H9 (cell line): ENCODE results near the gene ISG20L2. TPM values are rescaled to one million over a fixed set of nuclear protein-coding genes. Genes with fewer than 3 reads are reported as not detected.

ENCODE experiments used
- DNase-seq: peaks from one replicate; pipeline ENCODE4 v3.0.0-alpha.2; 2017
- H2AFZ ChIP-seq: one replicate; pipeline ENCODE4 v1.6.1; 2013; ENCODE audit warnings: mild to moderate bottlenecking, low read length, control low read depth, moderate library complexity
- H2AK5ac ChIP-seq: 2 replicates; pipeline ENCODE4 v1.6.1; 2013; ENCODE audit warnings: low read length, control low read depth, mixed read lengths; ENCODE audit not compliant: insufficient read length
- H2BK120ac ChIP-seq: one replicate; pipeline ENCODE4 v1.6.1; 2013; ENCODE audit warnings: low read depth, mild to moderate bottlenecking, low read length, control low read depth, inconsistent platforms; ENCODE audit not compliant: poor library complexity, severe bottlenecking
- H2BK12ac ChIP-seq: 2 replicates; pipeline ENCODE4 v1.6.1; 2013; ENCODE audit warnings: low read length, control low read depth, mixed read lengths, low read depth; ENCODE audit not compliant: insufficient read length
- H2BK15ac ChIP-seq: 2 replicates; pipeline ENCODE4 v1.6.1; 2013; ENCODE audit warnings: low read depth, low read length, control low read depth
- H2BK20ac ChIP-seq: one replicate; pipeline ENCODE4 v1.6.1; 2013; ENCODE audit warnings: low read depth, mild to moderate bottlenecking, low read length, control low read depth, inconsistent platforms; ENCODE audit not compliant: poor library complexity, severe bottlenecking
- H2BK5ac ChIP-seq: 2 replicates; pipeline ENCODE4 v1.6.1; 2013; ENCODE audit warnings: low read length, control low read depth, mixed read lengths; ENCODE audit not compliant: insufficient read length
- H3K14ac ChIP-seq: 2 replicates; pipeline ENCODE4 v1.6.1; 2013; ENCODE audit warnings: low read length, control low read depth; ENCODE audit not compliant: insufficient read depth
- H3K18ac ChIP-seq: 2 replicates; pipeline ENCODE4 v1.6.1; 2013; ENCODE audit warnings: low read depth, mild to moderate bottlenecking, mixed read lengths, low read length, control low read depth; ENCODE audit not compliant: insufficient read length
- H3K23ac ChIP-seq: 2 replicates; pipeline ENCODE4 v1.6.1; 2013; ENCODE audit warnings: low read length, control low read depth, mixed read lengths, low read depth; ENCODE audit not compliant: insufficient read length
- H3K23me2 ChIP-seq: 2 replicates; pipeline ENCODE4 v1.6.1; 2013; ENCODE audit warnings: low read depth, mild to moderate bottlenecking, mixed read lengths, low read length, control low read depth; ENCODE audit not compliant: insufficient read length, poor library complexity, severe bottlenecking
- H3K27ac ChIP-seq: 2 replicates; pipeline ENCODE4 v1.5.1; 2013; ENCODE audit warnings: low read length, control low read depth, mixed read lengths, low read depth; ENCODE audit not compliant: insufficient read length
- H3K27me3 ChIP-seq: 2 replicates; pipeline ENCODE4 v1.6.1; 2013; ENCODE audit warnings: low read length, control low read depth, inconsistent platforms; ENCODE audit not compliant: insufficient read depth
- H3K4ac ChIP-seq: 2 replicates; pipeline ENCODE4 v1.6.1; 2013; ENCODE audit warnings: low read depth, mild to moderate bottlenecking, control low read depth, inconsistent platforms, low read length, moderate library complexity
- H3K4me1 ChIP-seq: 2 replicates; pipeline ENCODE4 v1.6.1; 2013; ENCODE audit warnings: low read length, control low read depth, inconsistent platforms; ENCODE audit not compliant: insufficient read depth
- H3K4me2 ChIP-seq: 2 replicates; pipeline ENCODE4 v1.6.1; 2013; ENCODE audit warnings: low read length, control low read depth, mixed read lengths; ENCODE audit not compliant: insufficient read length, insufficient read depth
- H3K56ac ChIP-seq: 2 replicates; pipeline ENCODE4 v1.6.1; 2013; ENCODE audit warnings: low read depth, mild to moderate bottlenecking, mixed read lengths, low read length, control low read depth; ENCODE audit not compliant: insufficient read length
- H3K79me1 ChIP-seq: 2 replicates; pipeline ENCODE4 v1.6.1; 2013; ENCODE audit warnings: low read depth, mild to moderate bottlenecking, moderate library complexity, low read length, control low read depth, inconsistent platforms; ENCODE audit not compliant: insufficient read depth, poor library complexity, severe bottlenecking
- H3K79me2 ChIP-seq: 2 replicates; pipeline ENCODE4 v1.6.1; 2013; ENCODE audit warnings: low read length, control low read depth, inconsistent platforms; ENCODE audit not compliant: insufficient read depth
- H3K9ac ChIP-seq: 2 replicates; pipeline ENCODE4 v1.6.1; 2013; ENCODE audit warnings: low read length, control low read depth, mixed read lengths; ENCODE audit not compliant: insufficient read length; ENCODE audit errors: extremely low read depth
- H3K9me3 ChIP-seq: one replicate; pipeline ENCODE4 v1.6.1; 2013; ENCODE audit warnings: low read depth, low read length, inconsistent platforms; ENCODE audit not compliant: control insufficient read depth
- H3T11ph ChIP-seq: one replicate; pipeline ENCODE4 v1.6.1; 2013; ENCODE audit warnings: mild to moderate bottlenecking, low read length, control low read depth, inconsistent platforms
- H4K20me1 ChIP-seq: one replicate; pipeline ENCODE4 v1.6.1; 2013; ENCODE audit not compliant: control insufficient read depth, insufficient read length, insufficient read depth
- H4K5ac ChIP-seq: 2 replicates; pipeline ENCODE4 v1.6.1; 2013; ENCODE audit warnings: low read depth, mild to moderate bottlenecking, mixed read lengths, low read length, control low read depth; ENCODE audit not compliant: insufficient read length
- H4K8ac ChIP-seq: replicated peaks from 2 replicates; pipeline ENCODE4 v1.6.1; 2013; ENCODE audit warnings: low read length, control low read depth, mixed read lengths, low read depth; ENCODE audit not compliant: insufficient read length
- H4K91ac ChIP-seq: 2 replicates; pipeline ENCODE4 v1.6.1; 2013; ENCODE audit warnings: low read depth, mild to moderate bottlenecking, moderate library complexity, mixed read lengths, low read length, control low read depth; ENCODE audit not compliant: insufficient read length
- H3K27ac Mint-ChIP-seq, 3 experiments: 2 replicates in 2 of 3; 3 replicates in 1 of 3; pipeline ENCODE4 v1.8.0; 2020 to 2021; ENCODE audit warnings: mixed read lengths in 3 of 3, mild to moderate bottlenecking in 1 of 3, moderate library complexity in 1 of 3
- H3K27me3 Mint-ChIP-seq: 2 replicates; pipeline ENCODE4 v1.8.0; 2021; ENCODE audit warnings: low read depth, mild to moderate bottlenecking, moderate library complexity, mixed read lengths
- H3K36me3 Mint-ChIP-seq, 3 experiments: 2 replicates in 2 of 3; 3 replicates in 1 of 3; pipeline ENCODE4 v1.8.0; 2020 to 2021; ENCODE audit warnings: low read depth in 3 of 3, mixed read lengths in 3 of 3; ENCODE audit not compliant: insufficient read depth in 1 of 3
- H3K4me1 Mint-ChIP-seq, 2 experiments: 2 replicates each; pipeline ENCODE4 v1.8.0; 2020; ENCODE audit warnings: mixed read lengths in 2 of 2
- H3K4me3 Mint-ChIP-seq, 2 experiments: 2 replicates in 1 of 2; 3 replicates in 1 of 2; pipeline ENCODE4 v1.8.0; 2020 to 2021; ENCODE audit warnings: mild to moderate bottlenecking in 2 of 2, mixed read lengths in 2 of 2, moderate library complexity in 1 of 2
- H3K9me3 Mint-ChIP-seq, 2 experiments: 2 replicates in 1 of 2; 3 replicates in 1 of 2; pipeline ENCODE4 v1.8.0; 2020; ENCODE audit warnings: mild to moderate bottlenecking in 2 of 2, mixed read lengths in 2 of 2, moderate library complexity in 1 of 2
- CTCF ChIP-seq: fragments of 200-600 bp; sonication (generic); conservative IDR thresholded peaks from 3 replicates; pipeline ENCODE4 v1.8.0; 2021; ENCODE audit warnings: antibody characterized with exemption, mild to moderate bottlenecking
- WGBS: extraction: QIAGEN DNeasy Blood & Tissue Kit; methylation state at CpG from one replicate; pipeline ENCODE4 v1.1.7; 2013; ENCODE audit warnings: missing lambda C conversion rate, low lambda C conversion rate, mixed read lengths; ENCODE audit not compliant: insufficient read length; ENCODE audit errors: extremely low coverage; 5-methylcytosine and 5-hydroxymethylcytosine counted together
- total RNA-seq: library from RNA; stranded (reverse); gene quantifications from 2 replicates; pipeline ENCODE4 v1.2.1, GENCODE V29; 2021

The ISG20L2 gene
- total RNA-seq, 1 experiment from 2014 or later, result 57.6 TPM

- Histone ChIP-seq H2AK5ac (no peak overlapping the region), H3K27me3 (no peaks in the 10 kb centered on the region), H3K9me3 (no peaks in the 10 kb centered on the region), H4K5ac (no peak overlapping the region), H3T11ph (no peak overlapping the region), H4K20me1 (no peaks in the 10 kb centered on the region), H3K9ac (no peak overlapping the region), H3K23ac (no peak overlapping the region), H3K18ac (no peak overlapping the region), H4K91ac (no peak overlapping the region), H3K4me1 (no peaks in the 10 kb centered on the region), H3K4me2 (no peak overlapping the region), H2BK12ac (no peak overlapping the region), H4K8ac (no peak overlapping the region), H2BK5ac (no peak overlapping the region), H2BK120ac (no peak overlapping the region), H2BK20ac (no peak overlapping the region), H3K4ac (no peak overlapping the region), H3K79me2 (no peaks in the 10 kb centered on the region; the same call in 1 of the 2 replicates), H3K56ac (no peak overlapping the region), H2BK15ac (no peak overlapping the region), H3K23me2 (peaks cover under 1% of the 10 kb centered on the region), H3K14ac (no peak overlapping the region), H3K27ac (no peak overlapping the region), H3K79me1 (no peaks in the 10 kb centered on the region), H2AFZ (no peak overlapping the region)
- Mint-ChIP-seq H3K27ac (no peak overlapping the region), H3K4me1 (peaks cover 25 to 39% of the 10 kb centered on the region in 2 experiments), H3K27me3 (peaks cover 34% of the 10 kb centered on the region), H3K36me3 (no peaks in the 10 kb centered on the region), H3K9me3 (no peaks in the 10 kb centered on the region), H3K4me3 (no peak overlapping the region)
- no peak for TF ChIP-seq CTCF
- no CpG with 5 or more reads among the region's 8 CpGs for WGBS
- DNase-seq, result no peak
Measured at GRCh38 chr1:156681196-156681960, 47.2 kb downstream of the ISG20L2 start.
